H9 (cell line): ENCODE measurements around the gene FSTL4. TPM values are rescaled to one million over a fixed set of nuclear protein-coding genes. Genes with fewer than 3 reads are reported as not detected.

ENCODE experiments used
- DNase-seq: peaks from one replicate; pipeline ENCODE4 v3.0.0-alpha.2; 2017
- H2AFZ ChIP-seq: one replicate; pipeline ENCODE4 v1.6.1; 2013; ENCODE audit warnings: mild to moderate bottlenecking, low read length, control low read depth, moderate library complexity
- H2AK5ac ChIP-seq: 2 replicates; pipeline ENCODE4 v1.6.1; 2013; ENCODE audit warnings: low read length, control low read depth, mixed read lengths; ENCODE audit not compliant: insufficient read length
- H2BK120ac ChIP-seq: one replicate; pipeline ENCODE4 v1.6.1; 2013; ENCODE audit warnings: low read depth, mild to moderate bottlenecking, low read length, control low read depth, inconsistent platforms; ENCODE audit not compliant: poor library complexity, severe bottlenecking
- H2BK12ac ChIP-seq: 2 replicates; pipeline ENCODE4 v1.6.1; 2013; ENCODE audit warnings: low read length, control low read depth, mixed read lengths, low read depth; ENCODE audit not compliant: insufficient read length
- H2BK15ac ChIP-seq: 2 replicates; pipeline ENCODE4 v1.6.1; 2013; ENCODE audit warnings: low read depth, low read length, control low read depth
- H2BK20ac ChIP-seq: one replicate; pipeline ENCODE4 v1.6.1; 2013; ENCODE audit warnings: low read depth, mild to moderate bottlenecking, low read length, control low read depth, inconsistent platforms; ENCODE audit not compliant: poor library complexity, severe bottlenecking
- H2BK5ac ChIP-seq: 2 replicates; pipeline ENCODE4 v1.6.1; 2013; ENCODE audit warnings: low read length, control low read depth, mixed read lengths; ENCODE audit not compliant: insufficient read length
- H3K14ac ChIP-seq: 2 replicates; pipeline ENCODE4 v1.6.1; 2013; ENCODE audit warnings: low read length, control low read depth; ENCODE audit not compliant: insufficient read depth
- H3K18ac ChIP-seq: 2 replicates; pipeline ENCODE4 v1.6.1; 2013; ENCODE audit warnings: low read depth, mild to moderate bottlenecking, mixed read lengths, low read length, control low read depth; ENCODE audit not compliant: insufficient read length
- H3K23ac ChIP-seq: 2 replicates; pipeline ENCODE4 v1.6.1; 2013; ENCODE audit warnings: low read length, control low read depth, mixed read lengths, low read depth; ENCODE audit not compliant: insufficient read length
- H3K23me2 ChIP-seq: 2 replicates; pipeline ENCODE4 v1.6.1; 2013; ENCODE audit warnings: low read depth, mild to moderate bottlenecking, mixed read lengths, low read length, control low read depth; ENCODE audit not compliant: insufficient read length, poor library complexity, severe bottlenecking
- H3K27ac ChIP-seq: 2 replicates; pipeline ENCODE4 v1.5.1; 2013; ENCODE audit warnings: low read length, control low read depth, mixed read lengths, low read depth; ENCODE audit not compliant: insufficient read length
- H3K27me3 ChIP-seq: 2 replicates; pipeline ENCODE4 v1.6.1; 2013; ENCODE audit warnings: low read length, control low read depth, inconsistent platforms; ENCODE audit not compliant: insufficient read depth
- H3K4ac ChIP-seq: 2 replicates; pipeline ENCODE4 v1.6.1; 2013; ENCODE audit warnings: low read depth, mild to moderate bottlenecking, control low read depth, inconsistent platforms, low read length, moderate library complexity
- H3K4me1 ChIP-seq: 2 replicates; pipeline ENCODE4 v1.6.1; 2013; ENCODE audit warnings: low read length, control low read depth, inconsistent platforms; ENCODE audit not compliant: insufficient read depth
- H3K4me2 ChIP-seq: 2 replicates; pipeline ENCODE4 v1.6.1; 2013; ENCODE audit warnings: low read length, control low read depth, mixed read lengths; ENCODE audit not compliant: insufficient read length, insufficient read depth
- H3K56ac ChIP-seq: 2 replicates; pipeline ENCODE4 v1.6.1; 2013; ENCODE audit warnings: low read depth, mild to moderate bottlenecking, mixed read lengths, low read length, control low read depth; ENCODE audit not compliant: insufficient read length
- H3K79me1 ChIP-seq: 2 replicates; pipeline ENCODE4 v1.6.1; 2013; ENCODE audit warnings: low read depth, mild to moderate bottlenecking, moderate library complexity, low read length, control low read depth, inconsistent platforms; ENCODE audit not compliant: insufficient read depth, poor library complexity, severe bottlenecking
- H3K79me2 ChIP-seq: 2 replicates; pipeline ENCODE4 v1.6.1; 2013; ENCODE audit warnings: low read length, control low read depth, inconsistent platforms; ENCODE audit not compliant: insufficient read depth
- H3K9ac ChIP-seq: 2 replicates; pipeline ENCODE4 v1.6.1; 2013; ENCODE audit warnings: low read length, control low read depth, mixed read lengths; ENCODE audit not compliant: insufficient read length; ENCODE audit errors: extremely low read depth
- H3K9me3 ChIP-seq: one replicate; pipeline ENCODE4 v1.6.1; 2013; ENCODE audit warnings: low read depth, low read length, inconsistent platforms; ENCODE audit not compliant: control insufficient read depth
- H3T11ph ChIP-seq: one replicate; pipeline ENCODE4 v1.6.1; 2013; ENCODE audit warnings: mild to moderate bottlenecking, low read length, control low read depth, inconsistent platforms
- H4K20me1 ChIP-seq: one replicate; pipeline ENCODE4 v1.6.1; 2013; ENCODE audit not compliant: control insufficient read depth, insufficient read length, insufficient read depth
- H4K5ac ChIP-seq: 2 replicates; pipeline ENCODE4 v1.6.1; 2013; ENCODE audit warnings: low read depth, mild to moderate bottlenecking, mixed read lengths, low read length, control low read depth; ENCODE audit not compliant: insufficient read length
- H4K8ac ChIP-seq: replicated peaks from 2 replicates; pipeline ENCODE4 v1.6.1; 2013; ENCODE audit warnings: low read length, control low read depth, mixed read lengths, low read depth; ENCODE audit not compliant: insufficient read length
- H4K91ac ChIP-seq: 2 replicates; pipeline ENCODE4 v1.6.1; 2013; ENCODE audit warnings: low read depth, mild to moderate bottlenecking, moderate library complexity, mixed read lengths, low read length, control low read depth; ENCODE audit not compliant: insufficient read length
- H3K27ac Mint-ChIP-seq, 3 experiments: 2 replicates in 2 of 3; 3 replicates in 1 of 3; pipeline ENCODE4 v1.8.0; 2020 to 2021; ENCODE audit warnings: mixed read lengths in 3 of 3, mild to moderate bottlenecking in 1 of 3, moderate library complexity in 1 of 3
- H3K27me3 Mint-ChIP-seq: 2 replicates; pipeline ENCODE4 v1.8.0; 2021; ENCODE audit warnings: low read depth, mild to moderate bottlenecking, moderate library complexity, mixed read lengths
- H3K36me3 Mint-ChIP-seq, 3 experiments: 2 replicates in 2 of 3; 3 replicates in 1 of 3; pipeline ENCODE4 v1.8.0; 2020 to 2021; ENCODE audit warnings: low read depth in 3 of 3, mixed read lengths in 3 of 3; ENCODE audit not compliant: insufficient read depth in 1 of 3
- H3K4me1 Mint-ChIP-seq, 2 experiments: 2 replicates each; pipeline ENCODE4 v1.8.0; 2020; ENCODE audit warnings: mixed read lengths in 2 of 2
- H3K4me3 Mint-ChIP-seq, 2 experiments: 2 replicates in 1 of 2; 3 replicates in 1 of 2; pipeline ENCODE4 v1.8.0; 2020 to 2021; ENCODE audit warnings: mild to moderate bottlenecking in 2 of 2, mixed read lengths in 2 of 2, moderate library complexity in 1 of 2
- H3K9me3 Mint-ChIP-seq, 2 experiments: 2 replicates in 1 of 2; 3 replicates in 1 of 2; pipeline ENCODE4 v1.8.0; 2020; ENCODE audit warnings: mild to moderate bottlenecking in 2 of 2, mixed read lengths in 2 of 2, moderate library complexity in 1 of 2
- WGBS: extraction: QIAGEN DNeasy Blood & Tissue Kit; methylation state at CpG from one replicate; pipeline ENCODE4 v1.1.7; 2013; ENCODE audit warnings: missing lambda C conversion rate, low lambda C conversion rate, mixed read lengths; ENCODE audit not compliant: insufficient read length; ENCODE audit errors: extremely low coverage; 5-methylcytosine and 5-hydroxymethylcytosine counted together
- total RNA-seq: library from RNA; stranded (reverse); gene quantifications from 2 replicates; pipeline ENCODE4 v1.2.1, GENCODE V29; 2021
- TF ChIP-seq, protein P1 (sequence below): fragments of 200-600 bp; sonication (generic); conservative IDR thresholded peaks from 3 replicates; pipeline ENCODE4 v1.8.0; 2021; ENCODE audit warnings: antibody characterized with exemption, mild to moderate bottlenecking

FSTL4 gene
- total RNA-seq, 1 experiment from 2014 or later: 5.7 TPM

DNA sequence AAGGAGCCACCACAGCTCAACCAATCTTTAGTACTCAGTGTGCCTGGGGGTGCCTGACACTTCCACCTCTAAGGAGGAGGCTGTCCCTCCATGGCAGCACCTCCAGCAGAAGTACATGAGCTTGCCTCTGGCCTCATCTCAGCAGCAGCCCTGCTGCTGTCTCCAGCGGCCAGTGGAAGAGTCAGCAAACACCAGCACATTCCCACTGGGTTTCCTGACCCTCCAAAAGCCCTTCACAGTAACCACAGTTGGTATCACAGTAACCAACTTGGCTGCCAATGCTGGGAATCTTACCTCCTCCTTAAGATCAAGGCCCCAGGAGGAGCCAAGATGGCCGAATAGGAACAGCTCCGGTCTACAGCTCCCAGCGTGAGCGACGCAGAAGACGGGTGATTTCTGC lies 29.4 kb downstream of the FSTL4 start:
- Mint-ChIP-seq H3K27me3 (peaks cover 35% of the 10 kb centered on the region), H3K9me3 (peaks cover 0 to 2% of the 10 kb centered on the region in 2 experiments; a peak in 1 of 5 replicates), H3K4me3 (peak overlapping the region in 1 of 2 experiments; percentile 30; a peak in 2 of 5 replicates), H3K27ac (peak overlapping the region in 1 of 3 experiments; percentile 91; a peak in 2 of 7 replicates), H3K36me3 (peaks cover 0 to 6% (median 3%) of the 10 kb centered on the region in 3 experiments; a peak in 5 of 7 replicates), H3K4me1 (peaks cover 7 to 21% of the 10 kb centered on the region in 2 experiments)
- no peaks in the 10 kb centered on the region for H4K20me1 ChIP-seq
- peak overlapping the region; percentile 93 for H3K18ac ChIP-seq
- H3K4me1 ChIP-seq: no peaks in the 10 kb centered on the region
- no peaks in the 10 kb centered on the region for H3K79me1 ChIP-seq
- H2AK5ac ChIP-seq: no peak overlapping the region
- no peaks in the 10 kb centered on the region for H3K27me3 ChIP-seq
- H3K4ac ChIP-seq: peak overlapping the region; percentile 21
- no peak overlapping the region for H3K9ac ChIP-seq
- DNase-seq: no peak
- WGBS: no CpG with 5 or more reads among the region's 7 CpGs
- H3K14ac ChIP-seq: peak overlapping the region; percentile 95
- no peak overlapping the region for H2AFZ ChIP-seq
- H2BK15ac ChIP-seq: peak overlapping the region; percentile 82; the same call in 1 of the 2 replicates
- no peak overlapping the region for H3K23ac ChIP-seq
- H3K27ac ChIP-seq: no peak overlapping the region
- H2BK12ac ChIP-seq: peak overlapping the region; percentile 96
- no peak overlapping the region for H4K8ac ChIP-seq
- peak overlapping the region; percentile 54 for H3T11ph ChIP-seq
- no peaks in the 10 kb centered on the region for H3K9me3 ChIP-seq
- H2BK120ac ChIP-seq: no peak overlapping the region
- H3K4me2 ChIP-seq: peak overlapping the region; percentile 55
- H3K56ac ChIP-seq: no peak overlapping the region
- H3K23me2 ChIP-seq: no peaks in the 10 kb centered on the region
- no peaks in the 10 kb centered on the region for H3K79me2 ChIP-seq
- TF ChIP-seq, protein P1, sequence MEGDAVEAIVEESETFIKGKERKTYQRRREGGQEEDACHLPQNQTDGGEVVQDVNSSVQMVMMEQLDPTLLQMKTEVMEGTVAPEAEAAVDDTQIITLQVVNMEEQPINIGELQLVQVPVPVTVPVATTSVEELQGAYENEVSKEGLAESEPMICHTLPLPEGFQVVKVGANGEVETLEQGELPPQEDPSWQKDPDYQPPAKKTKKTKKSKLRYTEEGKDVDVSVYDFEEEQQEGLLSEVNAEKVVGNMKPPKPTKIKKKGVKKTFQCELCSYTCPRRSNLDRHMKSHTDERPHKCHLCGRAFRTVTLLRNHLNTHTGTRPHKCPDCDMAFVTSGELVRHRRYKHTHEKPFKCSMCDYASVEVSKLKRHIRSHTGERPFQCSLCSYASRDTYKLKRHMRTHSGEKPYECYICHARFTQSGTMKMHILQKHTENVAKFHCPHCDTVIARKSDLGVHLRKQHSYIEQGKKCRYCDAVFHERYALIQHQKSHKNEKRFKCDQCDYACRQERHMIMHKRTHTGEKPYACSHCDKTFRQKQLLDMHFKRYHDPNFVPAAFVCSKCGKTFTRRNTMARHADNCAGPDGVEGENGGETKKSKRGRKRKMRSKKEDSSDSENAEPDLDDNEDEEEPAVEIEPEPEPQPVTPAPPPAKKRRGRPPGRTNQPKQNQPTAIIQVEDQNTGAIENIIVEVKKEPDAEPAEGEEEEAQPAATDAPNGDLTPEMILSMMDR: no peak
- no peak overlapping the region for H2BK20ac ChIP-seq
- H4K5ac ChIP-seq: peak overlapping the region; percentile 96
- peak overlapping the region; percentile 73 for H4K91ac ChIP-seq
- no peak overlapping the region for H2BK5ac ChIP-seq
